H9 (cell line): ENCODE data around the gene LPCAT2. TPM values are rescaled to one million over a fixed set of nuclear protein-coding genes. Genes with fewer than 3 reads are reported as not detected.

Experiments
- DNase-seq: peaks from one replicate; pipeline ENCODE4 v3.0.0-alpha.2; 2017
- H2AFZ ChIP-seq: one replicate; pipeline ENCODE4 v1.6.1; 2013; ENCODE audit warnings: mild to moderate bottlenecking, low read length, control low read depth, moderate library complexity
- H2AK5ac ChIP-seq: 2 replicates; pipeline ENCODE4 v1.6.1; 2013; ENCODE audit warnings: low read length, control low read depth, mixed read lengths; ENCODE audit not compliant: insufficient read length
- H2BK120ac ChIP-seq: one replicate; pipeline ENCODE4 v1.6.1; 2013; ENCODE audit warnings: low read depth, mild to moderate bottlenecking, low read length, control low read depth, inconsistent platforms; ENCODE audit not compliant: poor library complexity, severe bottlenecking
- H2BK12ac ChIP-seq: 2 replicates; pipeline ENCODE4 v1.6.1; 2013; ENCODE audit warnings: low read length, control low read depth, mixed read lengths, low read depth; ENCODE audit not compliant: insufficient read length
- H2BK15ac ChIP-seq: 2 replicates; pipeline ENCODE4 v1.6.1; 2013; ENCODE audit warnings: low read depth, low read length, control low read depth
- H2BK20ac ChIP-seq: one replicate; pipeline ENCODE4 v1.6.1; 2013; ENCODE audit warnings: low read depth, mild to moderate bottlenecking, low read length, control low read depth, inconsistent platforms; ENCODE audit not compliant: poor library complexity, severe bottlenecking
- H2BK5ac ChIP-seq: 2 replicates; pipeline ENCODE4 v1.6.1; 2013; ENCODE audit warnings: low read length, control low read depth, mixed read lengths; ENCODE audit not compliant: insufficient read length
- H3K14ac ChIP-seq: 2 replicates; pipeline ENCODE4 v1.6.1; 2013; ENCODE audit warnings: low read length, control low read depth; ENCODE audit not compliant: insufficient read depth
- H3K18ac ChIP-seq: 2 replicates; pipeline ENCODE4 v1.6.1; 2013; ENCODE audit warnings: low read depth, mild to moderate bottlenecking, mixed read lengths, low read length, control low read depth; ENCODE audit not compliant: insufficient read length
- H3K23ac ChIP-seq: 2 replicates; pipeline ENCODE4 v1.6.1; 2013; ENCODE audit warnings: low read length, control low read depth, mixed read lengths, low read depth; ENCODE audit not compliant: insufficient read length
- H3K23me2 ChIP-seq: 2 replicates; pipeline ENCODE4 v1.6.1; 2013; ENCODE audit warnings: low read depth, mild to moderate bottlenecking, mixed read lengths, low read length, control low read depth; ENCODE audit not compliant: insufficient read length, poor library complexity, severe bottlenecking
- H3K27ac ChIP-seq: 2 replicates; pipeline ENCODE4 v1.5.1; 2013; ENCODE audit warnings: low read length, control low read depth, mixed read lengths, low read depth; ENCODE audit not compliant: insufficient read length
- H3K27me3 ChIP-seq: 2 replicates; pipeline ENCODE4 v1.6.1; 2013; ENCODE audit warnings: low read length, control low read depth, inconsistent platforms; ENCODE audit not compliant: insufficient read depth
- H3K4ac ChIP-seq: 2 replicates; pipeline ENCODE4 v1.6.1; 2013; ENCODE audit warnings: low read depth, mild to moderate bottlenecking, control low read depth, inconsistent platforms, low read length, moderate library complexity
- H3K4me1 ChIP-seq: 2 replicates; pipeline ENCODE4 v1.6.1; 2013; ENCODE audit warnings: low read length, control low read depth, inconsistent platforms; ENCODE audit not compliant: insufficient read depth
- H3K4me2 ChIP-seq: 2 replicates; pipeline ENCODE4 v1.6.1; 2013; ENCODE audit warnings: low read length, control low read depth, mixed read lengths; ENCODE audit not compliant: insufficient read length, insufficient read depth
- H3K56ac ChIP-seq: 2 replicates; pipeline ENCODE4 v1.6.1; 2013; ENCODE audit warnings: low read depth, mild to moderate bottlenecking, mixed read lengths, low read length, control low read depth; ENCODE audit not compliant: insufficient read length
- H3K79me1 ChIP-seq: 2 replicates; pipeline ENCODE4 v1.6.1; 2013; ENCODE audit warnings: low read depth, mild to moderate bottlenecking, moderate library complexity, low read length, control low read depth, inconsistent platforms; ENCODE audit not compliant: insufficient read depth, poor library complexity, severe bottlenecking
- H3K79me2 ChIP-seq: 2 replicates; pipeline ENCODE4 v1.6.1; 2013; ENCODE audit warnings: low read length, control low read depth, inconsistent platforms; ENCODE audit not compliant: insufficient read depth
- H3K9ac ChIP-seq: 2 replicates; pipeline ENCODE4 v1.6.1; 2013; ENCODE audit warnings: low read length, control low read depth, mixed read lengths; ENCODE audit not compliant: insufficient read length; ENCODE audit errors: extremely low read depth
- H3K9me3 ChIP-seq: one replicate; pipeline ENCODE4 v1.6.1; 2013; ENCODE audit warnings: low read depth, low read length, inconsistent platforms; ENCODE audit not compliant: control insufficient read depth
- H3T11ph ChIP-seq: one replicate; pipeline ENCODE4 v1.6.1; 2013; ENCODE audit warnings: mild to moderate bottlenecking, low read length, control low read depth, inconsistent platforms
- H4K20me1 ChIP-seq: one replicate; pipeline ENCODE4 v1.6.1; 2013; ENCODE audit not compliant: control insufficient read depth, insufficient read length, insufficient read depth
- H4K5ac ChIP-seq: 2 replicates; pipeline ENCODE4 v1.6.1; 2013; ENCODE audit warnings: low read depth, mild to moderate bottlenecking, mixed read lengths, low read length, control low read depth; ENCODE audit not compliant: insufficient read length
- H4K8ac ChIP-seq: replicated peaks from 2 replicates; pipeline ENCODE4 v1.6.1; 2013; ENCODE audit warnings: low read length, control low read depth, mixed read lengths, low read depth; ENCODE audit not compliant: insufficient read length
- H4K91ac ChIP-seq: 2 replicates; pipeline ENCODE4 v1.6.1; 2013; ENCODE audit warnings: low read depth, mild to moderate bottlenecking, moderate library complexity, mixed read lengths, low read length, control low read depth; ENCODE audit not compliant: insufficient read length
- H3K27ac Mint-ChIP-seq, 3 experiments: 2 replicates in 2 of 3; 3 replicates in 1 of 3; pipeline ENCODE4 v1.8.0; 2020 to 2021; ENCODE audit warnings: mixed read lengths in 3 of 3, mild to moderate bottlenecking in 1 of 3, moderate library complexity in 1 of 3
- H3K27me3 Mint-ChIP-seq: 2 replicates; pipeline ENCODE4 v1.8.0; 2021; ENCODE audit warnings: low read depth, mild to moderate bottlenecking, moderate library complexity, mixed read lengths
- H3K36me3 Mint-ChIP-seq, 3 experiments: 2 replicates in 2 of 3; 3 replicates in 1 of 3; pipeline ENCODE4 v1.8.0; 2020 to 2021; ENCODE audit warnings: low read depth in 3 of 3, mixed read lengths in 3 of 3; ENCODE audit not compliant: insufficient read depth in 1 of 3
- H3K4me1 Mint-ChIP-seq, 2 experiments: 2 replicates each; pipeline ENCODE4 v1.8.0; 2020; ENCODE audit warnings: mixed read lengths in 2 of 2
- H3K4me3 Mint-ChIP-seq, 2 experiments: 2 replicates in 1 of 2; 3 replicates in 1 of 2; pipeline ENCODE4 v1.8.0; 2020 to 2021; ENCODE audit warnings: mild to moderate bottlenecking in 2 of 2, mixed read lengths in 2 of 2, moderate library complexity in 1 of 2
- H3K9me3 Mint-ChIP-seq, 2 experiments: 2 replicates in 1 of 2; 3 replicates in 1 of 2; pipeline ENCODE4 v1.8.0; 2020; ENCODE audit warnings: mild to moderate bottlenecking in 2 of 2, mixed read lengths in 2 of 2, moderate library complexity in 1 of 2
- CTCF ChIP-seq: fragments of 200-600 bp; sonication (generic); conservative IDR thresholded peaks from 3 replicates; pipeline ENCODE4 v1.8.0; 2021; ENCODE audit warnings: antibody characterized with exemption, mild to moderate bottlenecking
- WGBS: extraction: QIAGEN DNeasy Blood & Tissue Kit; methylation state at CpG from one replicate; pipeline ENCODE4 v1.1.7; 2013; ENCODE audit warnings: missing lambda C conversion rate, low lambda C conversion rate, mixed read lengths; ENCODE audit not compliant: insufficient read length; ENCODE audit errors: extremely low coverage; 5-methylcytosine and 5-hydroxymethylcytosine counted together
- total RNA-seq: library from RNA; stranded (reverse); gene quantifications from 2 replicates; pipeline ENCODE4 v1.2.1, GENCODE V29; 2021

LPCAT2 gene
- total RNA-seq, 1 experiment from 2014 or later: 2.8 TPM

GRCh38 chr16:55487048-55487803, 21.6 kb upstream of the LPCAT2 start:
- Histone ChIP-seq H3K79me1 (no peaks in the 10 kb centered on the region), H3K18ac (no peak overlapping the region), H2BK12ac (no peak overlapping the region), H3K27me3 (no peaks in the 10 kb centered on the region), H3K27ac (no peak overlapping the region), H3K23ac (no peak overlapping the region), H3K79me2 (no peaks in the 10 kb centered on the region), H2BK20ac (no peak overlapping the region), H4K8ac (no peak overlapping the region), H2BK120ac (no peak overlapping the region), H4K91ac (no peak overlapping the region), H3K14ac (no peak overlapping the region), H3K4me2 (no peak overlapping the region), H3K56ac (no peak overlapping the region), H2AK5ac (no peak overlapping the region), H2AFZ (no peak overlapping the region), H3K9me3 (no peaks in the 10 kb centered on the region), H3K23me2 (no peaks in the 10 kb centered on the region), H4K20me1 (no peaks in the 10 kb centered on the region), H3K4ac (no peak overlapping the region), H3K4me1 (no peaks in the 10 kb centered on the region), H2BK15ac (no peak overlapping the region), H2BK5ac (no peak overlapping the region), H3T11ph (no peak overlapping the region), H3K9ac (no peak overlapping the region), H4K5ac (no peak overlapping the region)
- Mint-ChIP-seq H3K4me3 (no peak overlapping the region), H3K27me3 (peaks cover 11% of the 10 kb centered on the region), H3K36me3 (peaks cover 8 to 25% (median 18%) of the 10 kb centered on the region in 3 experiments; a peak in 6 of 7 replicates), H3K27ac (no peak overlapping the region), H3K9me3 (no peaks in the 10 kb centered on the region; a peak in 1 of 5 replicates), H3K4me1 (no peaks in the 10 kb centered on the region; a peak in 1 of 4 replicates)
- no peak for TF ChIP-seq CTCF
- WGBS: no CpG with 5 or more reads among the region's 13 CpGs
- no peak for DNase-seq
